ENCODE results near the gene AATK. TPM values are rescaled to one million over a fixed set of nuclear protein-coding genes. Genes with fewer than 3 reads are reported as not detected.

AATK gene
- total RNA-seq, 1 experiment from 2014 or later = 1.1 TPM

DNA sequence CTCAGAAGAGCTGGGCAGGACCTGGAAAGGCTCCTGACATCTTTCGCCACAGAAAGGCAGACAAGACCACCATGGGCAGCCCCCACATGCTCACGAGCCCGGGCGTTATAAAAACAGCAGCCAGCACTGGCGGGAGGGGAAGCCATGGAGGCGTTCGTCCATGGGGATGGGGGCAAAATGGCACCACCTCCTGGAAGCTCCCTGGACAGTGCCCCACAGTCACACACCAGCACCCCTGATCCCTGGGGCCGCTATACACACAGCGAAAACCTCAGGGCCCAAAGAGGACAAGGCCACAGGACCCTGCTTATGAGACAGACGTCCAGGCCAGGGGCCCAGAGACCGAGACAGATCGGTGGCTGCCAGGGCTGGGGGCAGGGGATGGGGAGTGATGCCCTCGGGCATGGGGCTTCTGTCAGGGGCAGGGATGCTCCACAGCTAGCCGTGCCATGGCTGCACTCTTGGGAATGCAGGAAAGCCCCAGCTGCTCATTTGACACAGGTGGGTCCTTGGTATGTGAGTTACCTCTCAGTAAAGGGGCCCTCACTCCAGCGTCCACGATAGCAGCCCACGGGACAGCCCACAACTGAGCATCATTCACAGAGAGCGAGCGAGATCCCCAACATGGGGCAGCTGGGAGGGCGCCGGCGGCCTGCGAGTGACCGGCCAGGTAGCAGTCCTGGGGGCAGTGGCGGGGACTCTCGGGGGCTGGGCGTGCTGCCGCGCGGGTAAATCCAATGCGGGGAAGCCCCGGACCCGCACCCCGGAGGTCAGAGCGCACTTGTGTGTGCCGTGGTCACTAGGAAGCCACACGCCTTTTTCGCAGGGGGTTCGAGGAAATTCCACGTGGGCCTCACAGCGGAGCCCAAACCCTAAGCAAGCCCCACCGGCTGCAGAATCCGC is 7.1 kb downstream of the AATK start:
- Histone ChIP-seq H3K4me1 (ENCODE audit: insufficient read depth, low read length) (no peaks in the 10 kb centered on the region), H3K36me3 (ENCODE audit: low read depth, low read length) (no peaks in the 10 kb centered on the region), H3K4me3 (ENCODE audit: low read length) (no peak overlapping the region), H3K4me2 (ENCODE audit: low read length) (no peak overlapping the region), H3K9ac (ENCODE audit: low read length) (no peak overlapping the region), H3K27ac (ENCODE audit: low read length) (no peak overlapping the region), H4K20me1 (ENCODE audit: low read length) (no peaks in the 10 kb centered on the region), H3K79me2 (ENCODE audit: low read length) (no peaks in the 10 kb centered on the region), H3K27me3 (ENCODE audit: low read length) (no peaks in the 10 kb centered on the region), H3F3A (ENCODE audit: low read length, unreplicated experiment) (no peaks in the 10 kb centered on the region), H2AFZ (ENCODE audit: low read length) (no peak overlapping the region), H3K9me3 (ENCODE audit: low read length) (no peaks in the 10 kb centered on the region), H3K9me2 (replicated peaks; ENCODE audit: low read length) (no peaks in the 10 kb centered on the region)
- no TSS peak for BruUV-seq (replicated peaks)
- POLR2A ChIA-PET (ENCODE audit: unreplicated experiment) = no interaction called here
- CTCF ChIA-PET = no interaction called here
- no peak for ATAC-seq
- intact Hi-C loops (cut with micrococcal nuclease) = no loop called here
- TF ChIP-seq, protein P1, sequence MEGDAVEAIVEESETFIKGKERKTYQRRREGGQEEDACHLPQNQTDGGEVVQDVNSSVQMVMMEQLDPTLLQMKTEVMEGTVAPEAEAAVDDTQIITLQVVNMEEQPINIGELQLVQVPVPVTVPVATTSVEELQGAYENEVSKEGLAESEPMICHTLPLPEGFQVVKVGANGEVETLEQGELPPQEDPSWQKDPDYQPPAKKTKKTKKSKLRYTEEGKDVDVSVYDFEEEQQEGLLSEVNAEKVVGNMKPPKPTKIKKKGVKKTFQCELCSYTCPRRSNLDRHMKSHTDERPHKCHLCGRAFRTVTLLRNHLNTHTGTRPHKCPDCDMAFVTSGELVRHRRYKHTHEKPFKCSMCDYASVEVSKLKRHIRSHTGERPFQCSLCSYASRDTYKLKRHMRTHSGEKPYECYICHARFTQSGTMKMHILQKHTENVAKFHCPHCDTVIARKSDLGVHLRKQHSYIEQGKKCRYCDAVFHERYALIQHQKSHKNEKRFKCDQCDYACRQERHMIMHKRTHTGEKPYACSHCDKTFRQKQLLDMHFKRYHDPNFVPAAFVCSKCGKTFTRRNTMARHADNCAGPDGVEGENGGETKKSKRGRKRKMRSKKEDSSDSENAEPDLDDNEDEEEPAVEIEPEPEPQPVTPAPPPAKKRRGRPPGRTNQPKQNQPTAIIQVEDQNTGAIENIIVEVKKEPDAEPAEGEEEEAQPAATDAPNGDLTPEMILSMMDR (conservative IDR thresholded peaks at IDR 0.05; ENCODE audit: low read depth, low read length) = no peak
- TF ChIP-seq EZH2 (IDR thresholded peaks at IDR 0.05; ENCODE audit: low read length, unreplicated experiment) (no peak), EZH2phosphoT487 (IDR thresholded peaks at IDR 0.05; ENCODE audit: borderline replicate concordance, low read length) (no peak)
- no peak for DNase-seq

- H3K9ac ChIP-seq (ENCODE audit: low read length) = no peak overlapping the region
- no peaks in the 10 kb centered on the region for H3K36me3 ChIP-seq (ENCODE audit: low read depth, low read length)
- no peaks in the 10 kb centered on the region for H3F3A ChIP-seq (ENCODE audit: low read length, unreplicated experiment)
- H3K4me2 ChIP-seq (ENCODE audit: low read length) = no peak overlapping the region
- no peaks in the 10 kb centered on the region for H3K9me2 ChIP-seq (replicated peaks; ENCODE audit: low read length)
- no peaks in the 10 kb centered on the region for H3K27me3 ChIP-seq (ENCODE audit: low read length)
- H3K4me3 ChIP-seq (ENCODE audit: low read length) = no peak overlapping the region
- no peaks in the 10 kb centered on the region for H3K9me3 ChIP-seq (ENCODE audit: low read length)
- no peak overlapping the region for H2AFZ ChIP-seq (ENCODE audit: low read length)
- no peaks in the 10 kb centered on the region for H3K79me2 ChIP-seq (ENCODE audit: low read length)
- no peaks in the 10 kb centered on the region for H3K4me1 ChIP-seq (ENCODE audit: insufficient read depth, low read length)
- DNase-seq (no peak), ATAC-seq (no peak)
- TF ChIP-seq EZH2 (IDR thresholded peaks at IDR 0.05; ENCODE audit: low read length, unreplicated experiment) (no peak), EZH2phosphoT487 (IDR thresholded peaks at IDR 0.05; ENCODE audit: borderline replicate concordance, low read length) (no peak)
- TF ChIP-seq, protein P1 (conservative IDR thresholded peaks at IDR 0.05; ENCODE audit: low read depth, low read length) = no peak
- CTCF ChIA-PET = no interaction called here
- no peaks in the 10 kb centered on the region for H4K20me1 ChIP-seq (ENCODE audit: low read length)
- H3K27ac ChIP-seq (ENCODE audit: low read length) = no peak overlapping the region
- BruUV-seq (replicated peaks) = no TSS peak
- intact Hi-C loops (cut with micrococcal nuclease) = no loop called here
- POLR2A ChIA-PET (ENCODE audit: unreplicated experiment) = no interaction called here
These were observed 8.0 kb downstream of the AATK start for GRCh38 chr17:81157848-81158687.
